Measurements from ENCODE around the gene BEGAIN.

BEGAIN gene

DNA sequence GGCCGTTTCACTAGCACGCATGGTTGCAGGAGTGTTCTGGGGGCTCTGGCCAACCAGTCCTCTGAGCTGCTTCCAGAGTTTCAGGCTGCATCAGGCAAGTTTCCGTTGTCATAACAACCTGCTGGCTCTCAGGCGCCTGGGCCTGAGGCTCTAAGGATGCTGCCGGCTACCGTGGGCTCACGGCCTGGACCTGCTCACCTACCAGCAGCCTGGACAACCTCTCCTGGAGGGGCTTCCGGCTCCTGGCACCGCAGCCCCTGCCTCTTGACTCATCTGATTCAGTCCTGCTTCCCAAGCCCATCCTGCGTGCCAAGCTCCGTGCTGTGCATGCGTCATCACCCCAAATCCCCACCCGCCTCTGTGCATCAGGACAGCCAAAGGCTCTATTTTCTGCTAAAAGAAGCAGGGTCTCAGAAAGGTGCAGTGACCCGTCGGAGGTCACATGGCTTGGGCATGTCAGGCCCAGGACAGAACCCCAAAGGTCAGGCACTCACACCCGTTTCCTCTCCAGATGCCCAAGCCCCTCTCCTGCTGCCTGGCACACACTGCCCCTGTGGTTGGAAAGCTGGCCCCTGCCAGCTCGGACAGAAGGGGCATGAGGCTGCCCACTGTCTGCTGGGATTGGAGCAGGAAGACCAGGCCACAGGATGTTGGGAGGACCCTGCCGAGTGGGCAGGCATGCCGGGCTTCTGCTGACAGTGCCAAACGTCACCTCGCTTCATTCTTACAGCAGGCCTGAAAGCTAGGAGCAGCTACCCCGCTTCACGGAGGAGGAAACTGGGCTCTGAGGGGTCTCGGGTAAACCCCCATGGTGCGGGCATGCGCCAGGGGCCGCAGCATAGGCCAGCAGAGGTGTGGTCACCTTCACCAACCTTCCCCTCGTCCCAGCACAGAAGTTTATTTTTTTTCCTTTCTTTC, 5.7 kb downstream of the BEGAIN start:
- no peak for DNase-seq (ENCODE audit: low read depth, low spot score)

GRCh38 chr14:100580316-100581227, 6.6 kb downstream of the BEGAIN start:
- no peak for DNase-seq (ENCODE audit: low read depth, low spot score)

GRCh38 chr14:100578552-100578951, 8.7 kb downstream of the BEGAIN start:
- no peak for DNase-seq (ENCODE audit: low read depth, low spot score)

DNA sequence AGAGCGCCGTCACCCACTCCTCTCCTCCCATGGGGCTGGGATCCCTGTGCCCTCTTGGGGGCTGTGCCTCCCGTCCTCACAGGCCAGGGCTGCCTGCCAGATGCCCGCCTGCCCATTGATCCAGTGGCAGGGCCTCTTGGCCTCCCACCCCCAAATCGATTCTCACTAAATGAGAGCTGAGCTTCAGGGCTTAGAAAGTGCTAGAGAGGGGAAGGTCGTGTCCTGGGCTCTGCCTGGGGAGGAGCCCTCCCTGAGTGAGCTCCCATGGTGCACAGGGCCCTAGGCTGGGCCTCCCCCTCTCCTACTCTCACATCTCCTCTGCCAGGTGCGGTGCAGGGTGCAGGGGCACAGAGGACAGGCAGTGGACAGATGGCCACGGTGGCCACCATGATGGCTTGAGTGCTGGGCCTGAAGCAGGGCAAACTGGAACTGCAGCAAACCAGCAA, 9.2 kb downstream of the BEGAIN start:
- DNase-seq (ENCODE audit: low read depth, low spot score), result no peak

DNA sequence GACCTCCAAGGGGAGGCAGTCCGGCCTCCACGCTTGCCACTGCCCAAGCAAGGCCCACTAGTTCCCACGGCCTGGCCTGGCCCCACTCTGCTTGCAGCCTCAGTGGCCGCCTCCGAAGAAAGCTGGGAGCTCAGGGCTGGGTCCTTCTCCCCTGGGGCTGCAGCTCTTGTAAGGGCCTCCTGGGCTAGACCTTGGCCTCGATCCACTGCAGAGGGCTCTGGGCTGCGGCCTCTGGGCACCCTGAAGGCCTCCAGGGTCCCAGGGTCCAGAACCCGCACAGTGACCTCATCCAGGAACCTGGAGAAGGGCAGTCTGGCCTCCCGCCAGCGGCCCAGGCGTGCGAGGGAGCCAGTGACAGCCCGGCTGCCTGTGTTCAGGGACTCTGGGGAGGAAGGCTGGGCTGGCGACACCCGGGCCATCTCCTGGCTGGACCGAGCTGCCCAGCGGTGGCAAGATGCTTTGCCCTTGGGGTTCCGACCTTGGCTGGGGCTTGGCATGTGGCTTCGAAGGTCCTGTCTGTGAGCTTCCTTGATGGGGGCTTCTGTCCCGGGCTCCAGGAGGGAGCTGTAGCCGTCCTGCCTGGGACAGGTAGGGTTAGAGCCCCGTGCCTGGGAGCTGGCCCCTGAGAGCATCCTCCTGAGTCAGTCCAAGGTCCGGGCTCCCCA, 9.8 kb downstream of the BEGAIN start:
- DNase-seq (ENCODE audit: low read depth, low spot score), result no peak

DNA sequence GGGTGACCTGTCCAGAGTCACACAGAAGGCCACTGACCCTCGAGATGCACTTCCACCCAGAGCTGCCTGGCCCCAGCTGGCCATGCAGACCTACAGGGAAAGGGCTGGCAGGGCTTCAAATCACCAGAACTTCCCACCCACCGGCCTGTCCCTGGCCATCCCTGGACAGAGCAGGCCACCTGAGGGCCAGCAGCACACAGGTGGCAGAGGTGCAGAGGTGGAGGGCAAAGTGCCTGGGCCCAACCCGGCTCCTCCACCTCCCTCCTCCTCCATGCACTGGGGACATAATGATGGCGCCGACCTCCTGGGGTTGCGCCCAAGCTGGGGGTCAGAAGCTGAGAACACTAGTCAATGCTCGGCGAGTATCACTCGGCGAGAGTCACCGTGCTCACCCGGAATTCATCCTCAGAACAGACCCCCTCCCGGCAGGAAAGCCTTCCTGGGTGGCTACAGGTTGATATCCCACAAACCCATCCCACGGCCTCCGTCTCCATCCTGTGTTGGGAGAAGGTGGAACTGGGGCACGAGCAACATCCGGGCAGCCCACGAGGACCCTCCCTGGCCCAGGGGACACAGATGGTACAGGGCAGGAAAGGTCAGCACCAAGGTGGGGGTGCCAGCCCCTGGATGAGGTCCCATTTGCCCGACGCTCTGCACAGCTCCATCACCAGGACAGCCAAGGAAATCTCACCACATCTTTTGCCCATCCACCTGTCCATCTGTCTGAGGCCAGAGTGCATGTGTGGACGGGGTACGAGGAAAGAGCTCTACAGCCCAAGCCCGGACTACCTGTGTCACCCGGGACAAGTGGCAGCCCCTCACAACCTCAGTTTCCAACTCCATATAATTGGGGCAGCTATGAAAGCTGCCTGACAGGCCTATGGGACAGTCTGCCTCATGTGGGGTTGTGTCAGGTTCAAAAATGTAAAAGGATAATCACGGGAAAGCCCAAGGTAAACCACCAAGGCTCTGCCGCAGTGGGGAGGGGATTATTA, 10.8 kb downstream of the BEGAIN start:
- DNase-seq (ENCODE audit: low read depth, low spot score), result no peak

- DNase-seq (ENCODE audit: low read depth, low spot score), result no peak
These were observed 11.8 kb downstream of the BEGAIN start for GRCh38 chr14:100575266-100575995.

DNA sequence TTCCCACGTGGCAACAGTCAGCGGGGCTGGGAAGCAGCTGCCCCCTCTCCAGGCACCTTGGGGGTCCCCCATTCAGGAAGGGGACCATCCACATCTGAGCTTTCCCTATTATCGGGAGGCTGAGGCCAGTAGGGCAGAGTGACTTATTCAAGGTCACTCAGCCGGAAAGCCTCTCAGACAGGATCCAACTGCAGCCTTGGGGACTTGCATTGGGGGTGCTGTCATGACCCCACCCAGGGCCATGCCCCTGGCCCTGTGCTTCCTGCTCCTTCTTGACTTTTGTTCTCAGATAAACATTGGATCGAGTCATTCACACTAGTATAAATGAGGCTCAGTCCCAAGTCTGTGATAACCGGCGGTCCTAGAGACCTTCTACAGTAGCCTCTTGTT, 12.6 kb downstream of the BEGAIN start:
- DNase-seq (ENCODE audit: low read depth, low spot score), result no peak

- no peak for DNase-seq (ENCODE audit: low read depth, low spot score)
These were observed 13.2 kb downstream of the BEGAIN start for GRCh38 chr14:100573757-100574641.

DNA sequence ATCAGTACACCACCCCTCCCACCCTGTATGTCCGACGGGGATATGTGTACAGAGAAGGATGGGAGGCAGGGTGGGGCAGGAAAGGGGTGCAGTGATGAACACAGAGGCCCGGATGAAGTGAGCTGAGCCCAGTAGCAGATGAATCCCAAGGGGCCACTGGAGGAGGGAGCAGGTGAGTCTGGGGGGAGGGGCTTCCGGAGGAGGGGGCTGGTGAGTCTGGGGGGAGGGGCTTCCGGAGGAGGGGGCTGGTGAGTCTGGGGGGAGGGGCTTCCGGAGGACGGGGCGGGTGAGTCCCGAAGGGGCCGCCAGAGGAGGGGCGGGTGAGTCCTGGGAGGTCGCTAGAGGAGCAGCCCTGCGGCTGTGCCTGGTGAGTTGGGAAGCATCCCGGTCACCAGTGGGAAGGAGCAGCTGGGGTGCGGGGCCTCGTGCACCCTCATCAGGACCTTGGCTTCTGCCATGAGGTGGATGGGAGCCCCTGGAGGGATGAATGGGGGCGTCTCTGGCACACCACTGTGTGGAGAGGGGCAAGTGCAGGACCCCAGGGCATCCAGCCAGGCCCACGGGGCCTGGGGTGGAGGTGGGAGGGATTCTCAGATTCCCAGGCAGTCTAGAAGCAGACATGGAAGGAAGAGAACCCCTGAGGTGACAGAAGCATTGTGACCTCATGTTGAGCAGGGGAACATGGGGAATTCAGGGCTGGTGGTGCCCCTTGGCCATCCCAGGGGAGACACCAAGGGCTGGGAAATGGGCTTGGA, 14.0 kb downstream of the BEGAIN start:
- DNase-seq (ENCODE audit: low read depth, low spot score), result no peak

DNA sequence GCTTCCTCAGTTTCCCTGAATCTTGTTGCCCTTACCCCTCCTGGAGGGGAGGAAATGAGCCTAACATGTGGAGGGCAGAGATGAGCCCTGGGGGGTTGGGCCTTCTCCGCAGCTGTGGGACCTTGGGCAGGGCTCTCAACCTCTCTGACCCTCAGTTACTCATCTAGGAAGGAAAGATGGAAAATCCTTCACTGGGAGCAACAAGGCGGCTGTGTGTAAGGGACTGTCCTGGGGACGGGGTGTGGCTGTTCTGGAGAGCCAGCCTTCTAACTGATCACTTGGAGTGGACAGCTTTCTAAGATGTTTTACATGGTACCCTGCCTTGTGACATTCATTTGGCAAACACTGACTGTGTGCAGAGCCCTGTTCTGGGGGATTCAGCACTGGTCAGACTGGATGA, 14.7 kb downstream of the BEGAIN start:
- DNase-seq (ENCODE audit: low read depth, low spot score), result no peak

GRCh38 chr14:100571837-100572236, 15.4 kb downstream of the BEGAIN start:
- no peak for DNase-seq (ENCODE audit: low read depth, low spot score)

GRCh38 chr14:100570726-100571454, 16.3 kb downstream of the BEGAIN start:
- no peak for DNase-seq (ENCODE audit: low read depth, low spot score)

DNA sequence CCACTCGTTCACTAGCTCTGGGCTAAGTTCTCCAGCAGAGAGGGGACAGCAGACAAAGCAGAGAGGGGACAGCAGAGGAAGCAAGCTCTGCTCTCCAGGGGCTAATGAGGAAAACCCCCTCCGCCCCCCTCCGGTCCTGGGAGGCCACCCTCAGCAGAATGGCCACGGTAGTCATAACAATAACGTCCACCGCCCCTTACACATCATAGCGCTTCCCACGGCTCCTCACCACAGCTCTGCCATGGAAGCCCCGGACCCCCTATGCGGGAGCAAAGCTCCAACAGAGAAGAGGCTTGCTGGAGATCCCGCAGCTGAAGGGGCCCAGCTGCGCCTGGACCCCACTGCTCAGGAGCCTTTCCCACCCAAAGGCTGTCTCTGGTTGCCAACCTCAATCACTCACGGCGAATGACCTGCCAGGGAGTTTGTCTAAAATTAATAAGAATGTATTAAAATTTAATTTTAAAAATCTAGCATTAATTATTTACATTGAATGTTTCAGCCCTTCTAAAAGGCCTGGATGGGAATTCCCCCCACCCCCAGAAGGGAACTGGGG, 17.4 kb downstream of the BEGAIN start:
- no peak for DNase-seq (ENCODE audit: low read depth, low spot score)

DNA sequence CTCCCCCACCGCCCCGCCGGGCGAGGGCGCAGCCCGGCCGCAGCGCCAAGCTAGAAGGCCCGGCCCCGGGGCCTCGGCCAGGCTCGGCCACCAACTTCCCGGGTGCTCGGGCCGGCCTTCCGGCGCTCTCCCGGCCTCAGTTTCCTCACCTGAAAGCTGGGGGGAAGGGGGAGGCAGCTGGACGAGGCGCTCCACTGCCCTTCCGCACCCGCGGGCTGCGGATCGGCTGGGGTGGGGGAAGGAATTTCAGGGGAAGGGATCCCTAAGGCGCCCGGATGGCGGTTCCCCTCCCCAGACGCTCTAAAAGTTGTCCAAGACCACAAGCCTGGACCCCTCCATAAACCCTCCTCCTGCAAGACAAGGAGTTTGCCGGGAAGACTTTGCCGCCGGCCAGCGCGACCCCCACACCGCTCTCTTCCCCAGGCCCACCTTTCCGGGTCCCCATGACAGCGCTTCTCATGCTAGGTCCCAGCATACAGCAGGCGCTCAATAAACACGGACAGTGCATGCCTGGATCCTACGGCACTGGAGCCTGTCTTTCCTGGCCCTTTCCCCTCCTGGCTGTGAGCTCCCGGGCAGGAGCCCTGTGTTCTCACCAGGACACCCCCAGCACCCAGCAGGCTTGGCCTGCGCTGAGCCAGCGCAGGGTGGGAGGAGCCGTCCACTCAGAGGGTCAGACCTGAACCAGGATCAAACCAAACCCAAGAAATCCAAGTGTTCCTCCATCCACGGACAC, 18.1 kb downstream of the BEGAIN start:
- no peak for DNase-seq (ENCODE audit: low read depth, low spot score)

DNA sequence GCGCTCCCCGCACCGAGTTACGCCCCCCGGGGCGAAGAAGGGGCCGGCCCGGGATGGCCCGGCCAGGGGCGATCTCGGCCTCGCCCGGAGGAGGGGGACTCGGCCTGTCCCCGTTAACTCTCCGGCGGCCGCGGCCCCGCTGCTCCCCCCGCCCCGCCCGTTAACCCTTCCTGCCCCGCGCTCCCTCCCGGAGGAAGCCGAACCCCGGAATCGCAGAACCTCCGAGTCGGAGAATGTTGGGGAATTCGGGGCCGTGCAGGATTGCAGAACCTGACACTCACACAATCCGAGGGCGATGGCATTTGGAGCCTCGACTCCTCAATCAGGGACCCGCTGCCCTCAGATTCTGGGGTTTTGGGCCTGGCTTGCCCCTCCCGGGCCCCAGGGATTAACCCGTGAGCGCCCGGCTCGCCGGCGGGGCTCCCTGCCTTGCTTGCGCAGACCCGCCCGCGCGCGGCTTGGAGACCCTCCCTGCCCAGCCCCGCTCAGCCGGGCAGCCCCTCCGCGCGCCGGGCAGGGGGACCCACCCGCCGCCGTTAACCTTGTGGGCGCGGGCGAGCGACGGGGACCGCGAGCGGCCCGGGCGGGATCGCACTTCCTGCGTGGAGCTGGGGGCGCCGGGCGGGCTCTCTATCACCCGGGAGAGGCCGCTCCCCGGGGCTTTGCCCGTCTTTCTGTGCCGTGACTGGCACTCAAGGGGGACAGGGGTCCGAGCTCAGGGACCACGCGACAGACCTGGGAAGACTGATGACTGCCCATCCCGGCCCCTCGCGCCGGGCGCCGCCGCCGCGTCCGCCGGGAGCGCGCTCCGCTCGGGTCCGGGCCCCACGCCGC, 18.8 kb downstream of the BEGAIN start:
- no peak for DNase-seq (ENCODE audit: low read depth, low spot score)

Measured in activated CD4-positive, CD25-positive, alpha-beta regulatory T cell treated with anti-CD3 and anti-CD28 coated beads, Interleukin-2, amount 50 U/mL, for 16 hours (primary cell).